Spleen (tissue), 11 donors: ENCODE data around the gene ZFP14. TPM values are rescaled to one million over a fixed set of nuclear protein-coding genes. Genes with fewer than 3 reads are reported as not detected.

Source experiments
- DNase-seq: peaks from one replicate; pipeline ENCODE4 v3.0.0-alpha.2; 2020
- H3K27ac ChIP-seq, 8 donors: fragments of 200-600 bp; sonication (generic) in 7 of 8; 1 replicate in 4 of 8; 2 replicates in 4 of 8; pipeline versions ENCODE4 v1.5.0 to v1.8.0; 2016 to 2021; ENCODE audit warnings: inconsistent platforms in 4 of 8, mild to moderate bottlenecking in 4 of 8, moderate library complexity in 1 of 8
- H3K27me3 ChIP-seq, 7 donors: fragments of 200-600 bp; sonication (generic) in 6 of 7; replicated peaks in 1 of 7; 1 replicate in 4 of 7; 2 replicates in 3 of 7; pipeline versions ENCODE4 v1.5.0 to v1.8.0; 2016 to 2021; ENCODE audit warnings: inconsistent platforms in 3 of 7, mild to moderate bottlenecking in 1 of 7
- H3K36me3 ChIP-seq, 6 donors: fragments of 200-600 bp; sonication (generic) in 5 of 6; 1 replicate in 4 of 6; 2 replicates in 2 of 6; pipeline versions ENCODE4 v1.5.0 to v1.8.0; 2016 to 2021; ENCODE audit warnings: inconsistent platforms in 2 of 6
- H3K4me1 ChIP-seq, 6 donors: fragments of 200-600 bp; sonication (generic) in 5 of 6; 1 replicate in 3 of 6; 2 replicates in 3 of 6; pipeline versions ENCODE4 v1.5.0 to v1.8.0; 2016 to 2021; ENCODE audit warnings: inconsistent platforms in 3 of 6
- H3K4me3 ChIP-seq, 8 donors: fragments of 200-600 bp; sonication (generic) in 7 of 8; 1 replicate in 4 of 8; 2 replicates in 4 of 8; pipeline versions ENCODE4 v1.5.0 to v1.8.0; 2016 to 2021; ENCODE audit warnings: inconsistent platforms in 4 of 8, mild to moderate bottlenecking in 4 of 8, moderate library complexity in 2 of 8
- H3K9me3 ChIP-seq, 8 donors: fragments of 200-600 bp; sonication (generic) in 7 of 8; 1 replicate in 4 of 8; 2 replicates in 4 of 8; pipeline versions ENCODE4 v1.5.0 to v1.8.0; 2016 to 2021; ENCODE audit warnings: inconsistent platforms in 4 of 8
- POLR2A ChIP-seq, 3 donors: fragments of 450-650 bp; IDR thresholded peaks; one replicate each; pipeline ENCODE4 v1.5.1; 2017; ENCODE audit warnings: antibody characterized with exemption in 3 of 3, mild to moderate bottlenecking in 1 of 3
- POLR2AphosphoS5 ChIP-seq, 3 donors: sonication (generic); formaldehyde crosslinking; IDR thresholded peaks; one replicate each; pipeline ENCODE4 v1.5.1; 2017; ENCODE audit warnings: antibody characterized with exemption in 3 of 3
- WGBS, 5 donors: extraction: QIAGEN DNeasy Blood & Tissue Kit in 3 of 5; methylation state at CpG; one replicate each; pipeline versions ENCODE4 v1.1.5 to v1.1.7; 2013 to 2018; 5-methylcytosine and 5-hydroxymethylcytosine counted together
- intact Hi-C: fragments of 100-400 bp; cut with DNase I; formaldehyde crosslinking; loops from one replicate; pipeline ENCODE4 v1.15.0; 2023; ENCODE audit warnings: low total_unique reads
- polyA plus RNA-seq, 3 donors: library from polyadenylated mRNA; stranded (reverse); fragments of 200-250 nt; gene quantifications; one replicate each; pipeline ENCODE4 v1.2.1, GENCODE V29; 2013
- total RNA-seq, 7 donors: library from RNA; depleted of rRNA in 3 of 7; stranded (reverse); fragments of >200 nt in 3 of 7; fragmentation: NEBNext Ultra II Directional in 4 of 7; extraction: Animal tissue kit (Norgen Biotek cat#: 25700) in 4 of 7; gene quantifications; one replicate each; pipeline versions ENCODE4 v1.1.0 to v1.2.1, GENCODE V29; 2016 to 2021
- TF ChIP-seq, protein P1 (sequence below), 11 experiments: fragments of 200-600 bp in 7 of 11; fragments of 450-650 bp in 4 of 11; sonication (generic) in 4 of 11; IDR thresholded peaks in 8 of 11; conservative IDR thresholded peaks in 3 of 11; 1 replicate in 7 of 11; 2 replicates in 4 of 11; pipeline versions ENCODE4 v1.4.0 to v1.8.0; 2016 to 2021; ENCODE audit warnings: antibody characterized with exemption in 11 of 11, inconsistent platforms in 4 of 11, mild to moderate bottlenecking in 1 of 11
- donor health status: healthy with polysubstance abuse.
- donor health status: DM: no; HTN: no; CAD: no; lungs with moderate emphysema.
- donor health status: DM: no; HTN: no; CAD: no.
- donor health status: Bipolar disorder and iron deficiency.
- donor health status: healthy.
- donor health status: DM: no; HTN: no; CAD: no.
- donor health status: DM: yes; HTN: yes; CAD: no.

ZFP14 gene
- total and polyA plus RNA-seq, 10 donors = 2.0 to 14.5 (median 9.6) TPM

DNA sequence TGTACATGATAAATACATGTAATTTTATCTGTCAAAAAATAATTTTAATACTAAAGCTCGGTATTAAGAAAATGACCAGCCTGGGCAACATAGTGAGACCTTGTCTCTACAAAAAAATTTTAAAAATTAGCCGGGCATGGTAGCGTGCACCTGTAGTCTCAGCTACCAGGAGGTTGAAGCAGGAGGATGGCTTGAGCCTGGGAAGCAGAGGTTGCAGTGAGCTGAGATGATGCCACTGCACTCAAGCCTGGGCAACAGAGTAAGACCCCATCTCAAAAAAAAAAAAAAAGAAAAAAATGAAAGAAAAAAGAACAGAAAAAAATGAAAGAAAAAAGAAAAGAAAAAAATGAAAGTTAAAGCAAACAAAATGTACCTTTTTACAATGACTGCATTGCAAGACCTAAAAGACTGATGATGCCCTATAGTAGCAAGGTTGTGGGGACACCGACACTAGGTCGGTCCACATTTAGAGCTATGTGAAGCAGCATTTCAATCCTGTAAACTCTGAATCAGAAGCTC lies 5.3 kb downstream of the ZFP14 start:
- no peak for DNase-seq
- Histone ChIP-seq H3K36me3 (peaks cover 0 to 38% (median 6%) of the 10 kb centered on the region in 6 donors), H3K4me1 (peaks cover 7 to 26% (median 15%) of the 10 kb centered on the region in 6 donors), H3K9me3 (peaks cover 0 to 64% (median 47%) of the 10 kb centered on the region in 8 donors), H3K4me3 (no peak overlapping the region), H3K27me3 (no peaks in the 10 kb centered on the region), H3K27ac (no peak overlapping the region)
- intact Hi-C loops = no loop called here
- 93 to 99% (median 97%) methylated on average over 5 of the region's 5 CpGs for WGBS, 5 donors
- TF ChIP-seq POLR2A (IDR thresholded peaks at IDR 0.05) = no peak
- TF ChIP-seq, protein P1, sequence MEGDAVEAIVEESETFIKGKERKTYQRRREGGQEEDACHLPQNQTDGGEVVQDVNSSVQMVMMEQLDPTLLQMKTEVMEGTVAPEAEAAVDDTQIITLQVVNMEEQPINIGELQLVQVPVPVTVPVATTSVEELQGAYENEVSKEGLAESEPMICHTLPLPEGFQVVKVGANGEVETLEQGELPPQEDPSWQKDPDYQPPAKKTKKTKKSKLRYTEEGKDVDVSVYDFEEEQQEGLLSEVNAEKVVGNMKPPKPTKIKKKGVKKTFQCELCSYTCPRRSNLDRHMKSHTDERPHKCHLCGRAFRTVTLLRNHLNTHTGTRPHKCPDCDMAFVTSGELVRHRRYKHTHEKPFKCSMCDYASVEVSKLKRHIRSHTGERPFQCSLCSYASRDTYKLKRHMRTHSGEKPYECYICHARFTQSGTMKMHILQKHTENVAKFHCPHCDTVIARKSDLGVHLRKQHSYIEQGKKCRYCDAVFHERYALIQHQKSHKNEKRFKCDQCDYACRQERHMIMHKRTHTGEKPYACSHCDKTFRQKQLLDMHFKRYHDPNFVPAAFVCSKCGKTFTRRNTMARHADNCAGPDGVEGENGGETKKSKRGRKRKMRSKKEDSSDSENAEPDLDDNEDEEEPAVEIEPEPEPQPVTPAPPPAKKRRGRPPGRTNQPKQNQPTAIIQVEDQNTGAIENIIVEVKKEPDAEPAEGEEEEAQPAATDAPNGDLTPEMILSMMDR (IDR thresholded peaks at IDR 0.05 in 8 of 11, conservative IDR thresholded peaks at IDR 0.05 in 3 of 11) = no peak
- no peak for TF ChIP-seq POLR2AphosphoS5 (IDR thresholded peaks at IDR 0.05)

- intact Hi-C loops = no loop called here
- no peak overlapping the region for H3K4me3 ChIP-seq
- H3K9me3 ChIP-seq = peaks cover 0 to 82% (median 57%) of the 10 kb centered on the region in 8 donors
- H3K27ac ChIP-seq = no peak overlapping the region
- TF ChIP-seq, protein P1 (IDR thresholded peaks at IDR 0.05 in 8 of 11, conservative IDR thresholded peaks at IDR 0.05 in 3 of 11) = no peak
- no peaks in the 10 kb centered on the region for H3K27me3 ChIP-seq
- H3K36me3 ChIP-seq = peaks cover 4 to 56% (median 15%) of the 10 kb centered on the region in 6 donors
- H3K4me1 ChIP-seq = peaks cover 0 to 7% (median under 1%) of the 10 kb centered on the region in 6 donors
- no peak for DNase-seq
Measured at GRCh38 chr19:36371886-36372285, 7.1 kb downstream of the ZFP14 start.

DNA sequence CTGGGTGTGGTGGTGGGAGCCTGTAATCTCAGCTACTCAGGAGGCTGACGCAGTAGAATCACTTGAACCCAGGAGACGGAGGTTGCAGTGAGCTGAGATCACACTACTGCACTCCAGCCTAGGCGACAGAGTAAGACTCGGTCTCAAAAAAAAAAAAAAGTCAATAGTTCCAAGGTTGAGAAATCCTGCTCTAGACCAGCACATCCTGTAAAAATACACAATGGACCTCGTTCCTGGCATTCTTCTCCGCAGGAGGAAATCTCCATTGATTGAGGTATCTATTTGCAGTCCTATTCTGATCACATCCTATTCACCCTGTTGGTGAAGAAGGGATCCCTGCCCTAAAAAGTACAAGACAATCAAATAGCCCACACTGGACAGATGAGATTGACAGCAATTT lies 15.2 kb downstream of the ZFP14 start:
- no peak for TF ChIP-seq POLR2AphosphoS5 (IDR thresholded peaks at IDR 0.05)
- TF ChIP-seq, protein P1 (IDR thresholded peaks at IDR 0.05 in 8 of 11, conservative IDR thresholded peaks at IDR 0.05 in 3 of 11) = no peak
- TF ChIP-seq POLR2A (IDR thresholded peaks at IDR 0.05) = no peak
- H3K27ac ChIP-seq = no peak overlapping the region
- no peaks in the 10 kb centered on the region for H3K4me1 ChIP-seq
- 72 to 85% (median 81%) methylated on average over 6 of the region's 6 CpGs for WGBS, 5 donors
- no peak overlapping the region for H3K4me3 ChIP-seq
- intact Hi-C loops = no loop called here
- DNase-seq = no peak
- H3K9me3 ChIP-seq = peaks cover 0 to 97% (median 43%) of the 10 kb centered on the region in 8 donors
- peaks cover 30 to 95% (median 79%) of the 10 kb centered on the region in 6 donors for H3K36me3 ChIP-seq
- no peaks in the 10 kb centered on the region for H3K27me3 ChIP-seq

DNA sequence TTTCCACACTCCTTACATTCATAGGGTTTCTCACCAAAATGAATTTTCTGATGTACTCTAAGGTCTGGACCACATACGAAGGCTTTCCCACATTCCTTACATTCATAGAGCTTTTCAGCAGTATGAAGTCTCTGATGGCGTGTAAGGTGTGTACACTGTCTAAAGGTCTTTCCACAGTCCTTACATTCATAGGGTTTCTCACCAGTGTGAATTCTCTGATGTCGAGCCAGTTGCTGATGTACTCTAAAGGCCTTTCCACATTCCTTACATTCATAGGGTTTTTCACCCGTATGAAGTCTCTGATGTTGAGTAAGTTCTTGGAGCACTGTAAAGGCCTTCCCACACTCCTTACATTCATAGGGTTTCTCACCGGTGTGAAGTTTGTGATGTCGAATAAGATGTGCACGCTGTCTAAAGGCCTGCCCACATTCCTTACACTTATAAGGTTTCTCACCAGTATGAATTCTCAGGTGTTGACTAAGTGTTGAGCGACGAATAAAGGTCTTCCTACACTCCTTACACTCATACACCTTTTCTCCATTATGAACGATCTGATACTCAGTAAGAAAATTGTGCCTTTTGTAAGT lies 38.1 kb downstream of the ZFP14 start:
- no peaks in the 10 kb centered on the region for H3K27me3 ChIP-seq
- no peak for DNase-seq
- intact Hi-C loops = no loop called here
- no peak overlapping the region for H3K4me3 ChIP-seq
- peaks cover 15 to 100% (median 53%) of the 10 kb centered on the region in 6 donors for H3K36me3 ChIP-seq
- no peaks in the 10 kb centered on the region for H3K4me1 ChIP-seq
- TF ChIP-seq POLR2AphosphoS5 (IDR thresholded peaks at IDR 0.05) = no peak
- TF ChIP-seq, protein P1 (IDR thresholded peaks at IDR 0.05 in 8 of 11, conservative IDR thresholded peaks at IDR 0.05 in 3 of 11) = no peak
- no peak for TF ChIP-seq POLR2A (IDR thresholded peaks at IDR 0.05)
- WGBS, 5 donors = 93 to 99% (median 96%) methylated on average over 10 of the region's 10 CpGs
- H3K9me3 ChIP-seq = peaks cover 41 to 100% (median 100%) of the 10 kb centered on the region in 8 donors
- H3K27ac ChIP-seq = no peak overlapping the region
